ENCODE data around the gene LPIN2. TPM values are rescaled to one million over a fixed set of nuclear protein-coding genes. Genes with fewer than 3 reads are reported as not detected.

LPIN2 gene
- total RNA-seq, 4 donors from 2014 or later: 7.4 to 53.0 (median 29.5) TPM

DNA sequence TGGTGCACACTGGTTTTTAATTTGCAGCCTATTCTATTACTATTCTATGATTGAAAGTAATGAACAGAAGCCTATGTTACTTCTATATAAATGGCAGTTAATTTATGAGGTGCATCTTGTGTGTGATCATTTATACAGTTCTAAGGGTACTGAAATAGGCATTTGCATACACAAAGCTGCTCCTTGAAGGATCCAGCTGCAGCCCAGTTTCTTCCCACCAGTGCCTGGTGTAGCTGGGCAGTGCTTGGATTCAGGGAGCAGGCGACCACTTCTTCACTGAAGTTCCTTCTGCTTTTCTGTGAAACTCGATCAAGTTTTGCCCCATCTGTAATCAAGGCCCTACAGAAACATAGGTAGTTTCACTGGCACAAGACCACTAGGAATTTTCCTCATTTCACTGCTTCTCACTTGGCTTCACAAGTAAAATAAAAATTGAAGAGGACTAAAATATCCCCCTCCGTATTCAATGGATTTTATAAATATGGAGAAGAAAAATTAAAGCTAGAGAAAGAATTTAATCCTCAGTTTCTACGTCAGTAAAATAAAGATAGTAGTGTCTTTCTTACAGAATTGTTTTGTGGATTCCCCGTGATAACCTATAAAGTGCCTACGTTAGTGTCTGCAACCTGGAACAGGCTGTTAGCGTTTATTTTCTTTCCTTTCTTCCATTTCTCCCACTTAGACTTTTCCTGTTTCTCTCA lies 1.7 kb upstream of the LPIN2 start:
- Histone ChIP-seq H3K9me3 (no peaks in the 10 kb centered on the region), H3K27me3 (no peaks in the 10 kb centered on the region), H3K27ac (peak overlapping the region; percentile 77 to 99), H3K4me1 (peaks cover 0 to 11% of the 10 kb centered on the region in 2 donors), H3K4me3 (no peak overlapping the region), H3K36me3 (no peaks in the 10 kb centered on the region)
- no peak for DNase-seq
- intact Hi-C loops (cut with DNase I; ENCODE audit: low total_unique reads): no loop called here
- TF ChIP-seq, protein P1, sequence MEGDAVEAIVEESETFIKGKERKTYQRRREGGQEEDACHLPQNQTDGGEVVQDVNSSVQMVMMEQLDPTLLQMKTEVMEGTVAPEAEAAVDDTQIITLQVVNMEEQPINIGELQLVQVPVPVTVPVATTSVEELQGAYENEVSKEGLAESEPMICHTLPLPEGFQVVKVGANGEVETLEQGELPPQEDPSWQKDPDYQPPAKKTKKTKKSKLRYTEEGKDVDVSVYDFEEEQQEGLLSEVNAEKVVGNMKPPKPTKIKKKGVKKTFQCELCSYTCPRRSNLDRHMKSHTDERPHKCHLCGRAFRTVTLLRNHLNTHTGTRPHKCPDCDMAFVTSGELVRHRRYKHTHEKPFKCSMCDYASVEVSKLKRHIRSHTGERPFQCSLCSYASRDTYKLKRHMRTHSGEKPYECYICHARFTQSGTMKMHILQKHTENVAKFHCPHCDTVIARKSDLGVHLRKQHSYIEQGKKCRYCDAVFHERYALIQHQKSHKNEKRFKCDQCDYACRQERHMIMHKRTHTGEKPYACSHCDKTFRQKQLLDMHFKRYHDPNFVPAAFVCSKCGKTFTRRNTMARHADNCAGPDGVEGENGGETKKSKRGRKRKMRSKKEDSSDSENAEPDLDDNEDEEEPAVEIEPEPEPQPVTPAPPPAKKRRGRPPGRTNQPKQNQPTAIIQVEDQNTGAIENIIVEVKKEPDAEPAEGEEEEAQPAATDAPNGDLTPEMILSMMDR (IDR thresholded peaks at IDR 0.05): no peak
- TF ChIP-seq POLR2A (IDR thresholded peaks at IDR 0.05): no peak

DNA sequence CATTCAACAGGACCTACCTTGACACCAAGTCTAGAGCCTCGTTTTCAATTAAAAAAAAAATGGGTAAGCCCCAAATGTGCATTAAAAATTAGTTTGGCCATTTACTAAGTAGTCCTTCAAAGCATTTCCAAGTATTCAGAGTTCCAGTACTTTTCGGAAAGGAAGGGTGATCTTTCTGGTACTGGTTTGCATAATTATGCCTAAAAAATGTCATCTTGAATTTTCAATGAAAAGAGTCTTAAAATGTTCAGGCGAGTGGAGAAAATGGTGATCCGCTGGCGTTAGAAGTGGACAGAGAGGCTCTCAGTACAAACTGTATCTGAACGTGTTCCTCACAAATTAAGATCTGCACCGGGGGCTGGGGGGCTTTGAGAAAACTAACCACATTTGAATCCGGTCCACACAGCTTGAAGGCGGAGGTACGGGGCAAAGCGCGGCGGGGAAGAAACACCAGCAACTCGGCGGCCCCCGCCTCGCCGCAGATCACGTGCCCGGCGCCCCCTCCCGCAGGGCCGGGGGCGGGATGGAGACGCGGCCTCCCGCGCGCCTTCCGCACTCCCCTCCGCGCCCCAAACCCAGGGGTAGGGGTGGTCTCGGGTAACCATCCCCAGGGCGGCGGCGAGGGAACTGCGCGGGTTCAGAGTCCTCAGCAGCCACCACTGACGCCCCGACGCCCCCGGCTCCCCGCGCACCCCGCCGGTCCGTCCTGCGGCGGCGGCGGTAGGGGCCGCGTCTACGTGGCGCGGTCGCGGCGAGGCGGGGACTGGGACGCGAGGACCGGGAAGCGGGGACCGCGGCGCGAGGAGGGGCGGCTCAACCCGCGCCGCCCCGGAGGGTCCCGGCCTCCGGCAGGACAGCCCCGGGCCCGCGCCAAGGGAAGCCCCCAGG lies 564 bp downstream of the LPIN2 start:
- Histone ChIP-seq H3K36me3 (no peaks in the 10 kb centered on the region), H3K9me3 (no peaks in the 10 kb centered on the region), H3K27ac (peak overlapping the region; percentile 97 to 99), H3K4me1 (peaks cover 0 to 11% of the 10 kb centered on the region in 2 donors), H3K27me3 (no peaks in the 10 kb centered on the region), H3K4me3 (peak overlapping the region; percentile 61 to 98)
- TF ChIP-seq POLR2A (IDR thresholded peaks at IDR 0.05): no peak
- TF ChIP-seq, protein P1 (IDR thresholded peaks at IDR 0.05): no peak
- peak; percentile 38 to 60 for DNase-seq
- intact Hi-C loops (cut with DNase I; ENCODE audit: low total_unique reads): no loop called here

DNA sequence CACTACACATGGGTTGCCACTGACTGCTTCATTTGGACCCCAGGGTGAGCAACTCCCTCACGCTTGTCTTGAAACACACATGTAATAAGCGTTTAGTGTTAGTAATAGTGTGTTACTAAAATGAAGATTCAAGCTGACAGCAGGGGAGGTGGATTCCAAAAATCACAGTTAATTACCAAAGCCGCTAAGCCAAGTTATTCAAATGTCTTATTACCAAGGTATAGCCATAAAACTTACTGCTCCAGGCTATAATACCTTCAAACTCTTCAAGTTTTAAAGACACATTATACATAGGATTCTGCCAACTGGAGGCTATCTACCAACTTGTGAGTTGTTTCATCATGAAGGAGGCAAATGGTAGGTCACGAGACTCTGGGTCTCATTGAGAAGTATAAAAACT lies 2.9 kb downstream of the LPIN2 start:
- Histone ChIP-seq H3K4me3 (no peak overlapping the region), H3K4me1 (peaks cover 0 to 11% of the 10 kb centered on the region in 2 donors), H3K9me3 (no peaks in the 10 kb centered on the region), H3K27ac (no peak overlapping the region), H3K27me3 (no peaks in the 10 kb centered on the region), H3K36me3 (no peaks in the 10 kb centered on the region)
- TF ChIP-seq, protein P1 (IDR thresholded peaks at IDR 0.05): no peak
- TF ChIP-seq POLR2A (IDR thresholded peaks at IDR 0.05): no peak
- intact Hi-C loops (cut with DNase I; ENCODE audit: low total_unique reads): no loop called here
- no peak for DNase-seq

DNA sequence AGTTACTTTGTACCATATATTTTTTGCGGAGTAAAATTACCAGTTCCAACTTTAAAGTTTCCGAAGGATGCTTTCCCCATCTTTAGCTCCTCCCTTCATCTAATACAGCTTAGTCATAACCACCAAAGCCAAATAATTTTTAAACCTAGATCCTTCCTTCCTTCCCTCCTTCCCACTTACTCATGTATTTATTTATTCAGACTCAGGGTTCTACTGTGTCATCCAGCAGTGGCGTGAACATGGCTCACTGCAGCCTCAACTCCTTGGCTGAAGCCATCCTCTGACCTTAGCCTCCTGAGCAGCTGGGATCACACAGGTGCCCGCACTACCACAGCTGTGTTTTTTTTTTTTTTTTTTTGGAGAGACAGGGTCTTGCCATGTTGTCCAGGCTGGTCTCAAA lies 4.4 kb downstream of the LPIN2 start:
- Histone ChIP-seq H3K4me1 (peaks cover 0 to 5% of the 10 kb centered on the region in 2 donors), H3K27me3 (no peaks in the 10 kb centered on the region), H3K4me3 (no peak overlapping the region), H3K9me3 (no peaks in the 10 kb centered on the region), H3K27ac (no peak overlapping the region), H3K36me3 (no peaks in the 10 kb centered on the region)
- no peak for TF ChIP-seq POLR2A (IDR thresholded peaks at IDR 0.05)
- TF ChIP-seq, protein P1 (IDR thresholded peaks at IDR 0.05): no peak
- intact Hi-C loops (cut with DNase I; ENCODE audit: low total_unique reads): no loop called here
- DNase-seq: no peak

DNA sequence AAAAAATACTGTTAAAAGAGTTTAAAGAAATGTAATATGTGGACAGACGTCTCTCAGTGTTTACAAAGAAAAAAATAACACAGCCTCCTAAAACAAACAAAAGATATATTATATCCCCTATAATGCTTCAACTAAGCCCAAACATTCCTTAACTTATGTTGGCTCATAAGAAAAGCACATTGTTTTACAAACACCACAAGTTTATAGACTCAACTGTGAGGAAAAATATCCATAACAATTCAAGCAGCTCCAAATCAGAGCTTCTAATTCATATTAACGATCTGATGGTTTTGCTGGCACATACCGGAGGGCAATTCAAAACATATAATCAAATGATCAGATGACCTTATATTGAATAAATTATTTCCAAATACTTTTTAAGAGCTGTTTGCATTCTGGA lies 5.5 kb downstream of the LPIN2 start:
- no peak for DNase-seq
- no peaks in the 10 kb centered on the region for H3K27me3 ChIP-seq
- no peaks in the 10 kb centered on the region for H3K9me3 ChIP-seq
- H3K27ac ChIP-seq: no peak overlapping the region
- no peak overlapping the region for H3K4me3 ChIP-seq
- no peaks in the 10 kb centered on the region for H3K36me3 ChIP-seq
- intact Hi-C loops (cut with DNase I; ENCODE audit: low total_unique reads): no loop called here
- TF ChIP-seq POLR2A (IDR thresholded peaks at IDR 0.05): no peak
- TF ChIP-seq, protein P1 (IDR thresholded peaks at IDR 0.05): no peak
- peaks cover 0 to 5% of the 10 kb centered on the region in 2 donors for H3K4me1 ChIP-seq

Measured in uterus (tissue), 4 donors.